HCT116 (cell line): Measurements from ENCODE around the gene GSTA3.

Source experiments
- ATF3 ChIP-seq: IDR thresholded peaks from 2 replicates; pipeline ENCODE4 v1.6.1; 2012
- CTCF ChIP-seq, 3 experiments: fragments of 200-600 bp in 1 of 3; sonication (generic) in 1 of 3; IDR thresholded peaks in 2 of 3; conservative IDR thresholded peaks in 1 of 3; 2 replicates each; pipeline ENCODE4 v1.5.1; 2012 to 2017; ENCODE audit warnings: low read depth in 2 of 3, low read length in 2 of 3, antibody characterized with exemption in 1 of 3, borderline replicate concordance in 1 of 3, control low read depth in 1 of 3, mild to moderate bottlenecking in 1 of 3, mixed read lengths in 1 of 3, mixed run types in 1 of 3, moderate library complexity in 1 of 3; ENCODE audit not compliant: insufficient read depth in 1 of 3
- MAX ChIP-seq: IDR thresholded peaks from 2 replicates; pipeline ENCODE4 v1.6.1; 2012
- POLR2AphosphoS5 ChIP-seq: IDR thresholded peaks from 2 replicates; pipeline ENCODE4 v1.6.1; 2011; ENCODE audit warnings: mild to moderate bottlenecking, low read depth, low read length, moderate library complexity

- TF ChIP-seq POLR2AphosphoS5: no peak
- no peak for TF ChIP-seq MAX
- TF ChIP-seq CTCF (IDR thresholded peaks at IDR 0.05 in 2 of 3, conservative IDR thresholded peaks at IDR 0.05 in 1 of 3; ENCODE audit: borderline replicate concordance in 1 of 3, insufficient read depth in 1 of 3, low read depth in 2 of 3, low read length in 2 of 3): no peak
- no peak for TF ChIP-seq ATF3
Measured at GRCh38 chr6:52931351-52931750, 21.9 kb upstream of the GSTA3 start.
